Measurements from ENCODE around the gene UBAC2. TPM values are rescaled to one million over a fixed set of nuclear protein-coding genes. Genes with fewer than 3 reads are reported as not detected.

UBAC2 gene
- total and polyA plus RNA-seq, 2 of the 4 experiments (the other 2 are of a cell fraction), result 20.8 to 36.3 TPM

GRCh38 chr13:99196466-99197116, 4.1 kb upstream of the UBAC2 start:
- ATAC-seq (ENCODE audit: low read depth), result no peak
- no peak for DNase-seq
- no TSS peak for BruUV-seq (replicated peaks)

More at GRCh38 chr13:99196466-99197116, 4.1 kb upstream of the UBAC2 start:
- TF ChIP-seq CTCF (conservative IDR thresholded peaks at IDR 0.05; ENCODE audit: low read depth, low read length) (0 out of 2 replicates have a peak, but pooled peaks have one; percentile 9), RAD21 (IDR thresholded peaks at IDR 0.05; ENCODE audit: low read length) (no peak)
- Histone ChIP-seq H3K9me3 (ENCODE audit: control insufficient read depth, insufficient read depth, low read length) (no peaks in the 10 kb centered on the region), H3K79me1 (ENCODE audit: low read depth in 1 of 2, low read length in 2 of 2) (peaks cover 7 to 14% of the 10 kb centered on the region in 2 experiments), H4K20me1 (ENCODE audit: insufficient read depth, low read length) (peaks cover 4% of the 10 kb centered on the region; the same call in 1 of the 2 replicates), H3K23ac (ENCODE audit: low read depth, low read length) (no peak overlapping the region), H2AK9ac (replicated peaks; ENCODE audit: low read depth, low read length, poor library complexity) (no peak overlapping the region), H2BK15ac (ENCODE audit: low read depth, low read length) (no peak overlapping the region), H2AK5ac (ENCODE audit: low read depth, low read length) (no peak overlapping the region), H2BK5ac (ENCODE audit: low read depth, low read length, poor library complexity, severe bottlenecking) (no peak overlapping the region), H3K4me3 (ENCODE audit: insufficient read depth, low read depth, low read length) (no peak overlapping the region), H3K4me2 (ENCODE audit: low read depth, low read length) (no peak overlapping the region), H4K5ac (ENCODE audit: low read depth, low read length) (no peak overlapping the region), H3K9me1 (ENCODE audit: insufficient read depth, low read length) (0 out of 2 replicates have a peak, but pooled peaks cover 4% of the 10 kb centered on the region), H3K4ac (ENCODE audit: low read depth, low read length) (no peak overlapping the region), H2BK120ac (ENCODE audit: low read depth, low read length) (no peak overlapping the region), H2AFZ (replicated peaks; ENCODE audit: low read length, poor library complexity) (no peak overlapping the region), H3K27me3 (ENCODE audit: control insufficient read depth, insufficient read depth, low read length) (no peaks in the 10 kb centered on the region), H3K27ac (ENCODE audit: insufficient read depth, low read length) (no peak overlapping the region), H3K36me3 (ENCODE audit: control insufficient read depth, insufficient read depth, low read length) (no peaks in the 10 kb centered on the region), H3K9ac (ENCODE audit: low read depth, low read length) (no peak overlapping the region), H3K56ac (ENCODE audit: extremely low read depth, insufficient read depth, low read length) (no peak overlapping the region), H4K8ac (ENCODE audit: low read depth in 2 of 2, low read length in 2 of 2) (no peak overlapping the region), H4K91ac (ENCODE audit: insufficient read depth, low read depth, low read length) (no peak overlapping the region), H2BK20ac (ENCODE audit: low read depth, low read length) (no peak overlapping the region), H3K18ac (ENCODE audit: low read depth, low read length) (no peak overlapping the region), H3K4me1 (ENCODE audit: control insufficient read depth, insufficient read depth, low read length) (peaks cover 4% of the 10 kb centered on the region), H3K14ac (replicated peaks; ENCODE audit: low read depth, low read length) (no peak overlapping the region)
- in situ Hi-C loops (cut with MboI; ENCODE audit: low sequenced_read_pairs) (no loop called here), intact Hi-C loops (cut with micrococcal nuclease) (no loop called here), dilution Hi-C loops (cut with HindIII; ENCODE audit: low sequenced_read_pairs, unreplicated experiment) (no loop called here)
- whole genome bisulfite sequencing, 2 experiments (ENCODE audit: extremely low coverage in 2 of 2, insufficient read length in 1 of 2), result no CpG with 5 or more reads among the region's 5 CpGs
- ChIA-PET POLR2A (ENCODE audit: unreplicated experiment) (no interaction called here), CTCF (no interaction called here)

All from IMR-90 (cell line).